GM19467 (cell line): ENCODE results near the gene CDH4.

Source experiments
- ATAC-seq: cut with Tn5 transposase; IDR thresholded peaks from one replicate; pipeline ENCODE4 v1.9.1; 2021; ENCODE audit warnings: mild to moderate bottlenecking, moderate library complexity; ENCODE audit not compliant: unreplicated experiment

Gene CDH4

GRCh38 chr20:61861054-61861841, 609.2 kb downstream of the CDH4 start:
- no peak for ATAC-seq

- ATAC-seq, result no peak
Observed at GRCh38 chr20:61861858-61862257, 609.8 kb downstream of the CDH4 start.

GRCh38 chr20:61862881-61863280, 610.8 kb downstream of the CDH4 start:
- no peak for ATAC-seq

GRCh38 chr20:61864481-61864880, 612.4 kb downstream of the CDH4 start:
- no peak for ATAC-seq

GRCh38 chr20:61865353-61865752, 613.3 kb downstream of the CDH4 start:
- no peak for ATAC-seq

- no peak for ATAC-seq
Observed at GRCh38 chr20:61866165-61866564, 614.1 kb downstream of the CDH4 start.

- ATAC-seq, result no peak
Observed at GRCh38 chr20:61868006-61868405, 615.9 kb downstream of the CDH4 start.

GRCh38 chr20:61868466-61869090, 616.5 kb downstream of the CDH4 start:
- no peak for ATAC-seq

- no peak for ATAC-seq
Observed at GRCh38 chr20:61869750-61870507, 617.9 kb downstream of the CDH4 start.

GRCh38 chr20:61871160-61871559, 619.1 kb downstream of the CDH4 start:
- ATAC-seq, result no peak

GRCh38 chr20:61871913-61872312, 619.9 kb downstream of the CDH4 start:
- ATAC-seq, result no peak

- ATAC-seq, result no peak
Observed at GRCh38 chr20:61872371-61872900, 620.4 kb downstream of the CDH4 start.

- ATAC-seq, result no peak
Observed at GRCh38 chr20:61873651-61874420, 621.8 kb downstream of the CDH4 start.

GRCh38 chr20:61874421-61875068, 622.5 kb downstream of the CDH4 start:
- no peak for ATAC-seq

GRCh38 chr20:61875221-61875885, 623.3 kb downstream of the CDH4 start:
- no peak for ATAC-seq

GRCh38 chr20:61875996-61876395, 623.9 kb downstream of the CDH4 start:
- no peak for ATAC-seq

GRCh38 chr20:61876952-61877728, 625.1 kb downstream of the CDH4 start:
- ATAC-seq, result no peak

- ATAC-seq, result no peak
Observed at GRCh38 chr20:61877776-61878477, 625.9 kb downstream of the CDH4 start.
